ENCODE measurements around the gene ATP2B2.

Gene ATP2B2

DNA sequence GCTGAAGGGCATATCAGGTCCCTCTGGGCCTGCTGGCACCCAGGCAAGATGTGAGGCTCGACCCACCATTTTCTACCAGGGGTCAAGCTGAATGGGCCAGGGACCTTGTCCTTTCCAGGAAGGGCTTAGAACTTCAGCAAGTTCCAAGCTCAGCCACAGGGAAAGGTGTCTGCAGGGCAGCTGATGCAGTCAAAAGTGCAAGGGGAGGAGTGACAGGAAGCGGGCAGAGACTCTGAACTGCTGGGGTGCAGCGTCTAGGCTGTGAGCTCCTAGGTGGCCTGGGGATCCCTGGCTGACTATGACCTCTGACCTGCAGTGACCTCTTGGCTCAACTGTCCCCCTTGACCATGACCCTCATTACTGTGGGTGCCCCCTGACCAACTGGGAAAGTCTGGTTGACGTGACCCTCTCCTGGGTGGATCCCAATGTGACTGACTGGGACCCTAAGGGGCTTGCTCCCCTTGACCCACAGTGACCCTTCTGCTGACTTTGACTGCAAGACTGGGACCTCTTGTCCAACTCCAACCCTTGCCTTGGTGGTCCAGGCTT is 170.1 kb downstream of the ATP2B2 start:
- in situ Hi-C loops (cut with MboI; ENCODE audit: low sequenced_read_pairs), result no loop called here

DNA sequence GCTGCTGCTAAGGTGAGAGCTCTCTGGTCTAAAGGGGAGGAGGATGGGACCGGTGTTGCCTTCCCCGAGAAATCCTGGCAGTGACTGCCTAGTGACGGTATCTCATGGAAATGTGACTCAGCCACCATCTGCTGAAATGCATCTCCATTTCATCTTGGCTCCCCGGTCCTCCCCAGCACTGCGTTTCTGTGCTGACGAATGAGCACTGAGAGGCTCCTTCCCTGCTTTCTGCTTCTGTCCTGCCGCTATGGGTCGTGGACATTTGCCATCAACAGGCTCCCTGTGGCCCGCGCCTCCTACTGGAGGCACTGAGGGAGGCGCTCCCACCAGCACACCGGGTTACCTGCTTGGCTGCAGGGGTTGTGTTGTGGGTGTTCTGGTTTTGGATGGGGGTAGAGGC is 170.9 kb downstream of the ATP2B2 start:
- in situ Hi-C loops (cut with MboI; ENCODE audit: low sequenced_read_pairs), result no loop called here

DNA sequence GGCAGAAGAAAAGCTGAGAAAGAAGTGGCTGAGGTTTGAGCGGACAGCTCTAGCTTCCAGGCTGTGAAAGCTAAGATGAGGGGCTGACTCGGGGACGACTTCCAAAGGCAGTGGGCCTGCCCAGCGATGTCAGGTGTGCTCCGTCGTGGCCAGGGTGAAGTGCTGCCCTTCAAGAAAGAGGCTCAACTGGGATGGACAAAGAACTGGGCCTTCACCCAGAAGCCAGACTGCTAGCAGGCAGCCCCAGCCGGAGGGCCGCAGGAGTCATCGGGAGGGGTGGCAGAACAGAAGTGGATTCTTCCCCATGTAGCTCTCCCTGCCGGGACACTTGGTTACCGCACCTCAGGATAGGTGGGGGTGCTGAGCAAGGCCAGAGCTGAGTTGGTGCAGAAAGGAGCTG is 171.3 kb downstream of the ATP2B2 start:
- in situ Hi-C loops (cut with MboI; ENCODE audit: low sequenced_read_pairs), result no loop called here

DNA sequence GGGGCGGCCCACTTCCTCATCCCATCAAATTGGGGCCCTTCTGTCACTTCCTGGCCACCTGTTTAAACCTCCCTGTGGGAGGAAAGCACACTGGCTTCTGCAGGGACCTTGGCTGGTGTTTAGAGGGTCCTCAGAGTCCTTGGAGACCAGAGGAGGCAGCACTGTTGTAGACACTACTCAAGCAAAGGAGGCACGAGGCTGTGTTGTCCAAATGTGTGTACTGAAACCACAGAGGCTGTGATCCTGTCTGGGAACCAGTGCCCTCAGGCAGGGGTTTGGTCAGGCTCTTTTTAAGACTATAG is 172.1 kb downstream of the ATP2B2 start:
- in situ Hi-C loops (cut with MboI; ENCODE audit: low sequenced_read_pairs), result no loop called here

DNA sequence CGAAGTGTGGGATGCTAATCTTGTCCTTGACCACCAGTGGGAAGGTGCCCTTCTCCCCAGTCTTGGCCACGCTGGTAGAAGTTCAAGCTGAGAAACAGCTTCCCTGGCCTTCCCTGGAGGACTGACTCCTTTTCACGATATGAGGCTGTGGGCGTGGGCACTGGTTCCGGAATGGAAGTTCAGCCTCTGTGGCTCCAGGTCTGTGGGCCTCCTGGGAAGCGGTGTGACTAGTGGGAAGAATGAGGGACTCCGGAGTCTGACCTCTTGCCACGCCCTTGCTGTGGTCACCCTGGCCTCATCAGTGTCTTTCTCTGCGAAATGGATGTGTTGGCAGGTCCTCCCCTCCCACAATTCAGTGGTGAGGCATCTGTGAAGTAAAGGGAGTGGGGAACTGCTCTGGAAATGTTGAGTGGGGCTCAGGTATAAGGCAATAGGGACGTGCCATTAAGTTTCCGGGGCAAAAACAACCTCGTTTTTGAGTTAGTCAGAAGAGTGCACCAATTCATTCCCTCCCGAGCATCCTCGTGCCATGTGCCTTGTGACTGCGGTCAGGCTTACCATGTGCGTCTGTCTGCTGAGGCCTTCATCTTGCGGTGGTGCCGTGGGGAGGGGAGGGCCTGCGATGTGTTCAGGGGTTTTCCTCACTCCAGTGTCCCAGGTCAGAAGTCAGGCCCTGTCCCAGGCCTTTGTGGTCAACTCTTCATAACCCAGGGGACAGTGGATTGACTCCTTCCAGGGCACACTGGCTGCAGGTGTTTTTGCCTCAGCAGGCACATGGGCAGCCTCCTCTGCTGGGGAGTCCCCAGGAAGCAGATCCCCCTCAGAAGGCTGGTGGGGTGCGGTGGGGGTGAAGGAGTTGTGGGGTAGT is 172.7 kb downstream of the ATP2B2 start:
- in situ Hi-C loops (cut with MboI; ENCODE audit: low sequenced_read_pairs), result no loop called here

DNA sequence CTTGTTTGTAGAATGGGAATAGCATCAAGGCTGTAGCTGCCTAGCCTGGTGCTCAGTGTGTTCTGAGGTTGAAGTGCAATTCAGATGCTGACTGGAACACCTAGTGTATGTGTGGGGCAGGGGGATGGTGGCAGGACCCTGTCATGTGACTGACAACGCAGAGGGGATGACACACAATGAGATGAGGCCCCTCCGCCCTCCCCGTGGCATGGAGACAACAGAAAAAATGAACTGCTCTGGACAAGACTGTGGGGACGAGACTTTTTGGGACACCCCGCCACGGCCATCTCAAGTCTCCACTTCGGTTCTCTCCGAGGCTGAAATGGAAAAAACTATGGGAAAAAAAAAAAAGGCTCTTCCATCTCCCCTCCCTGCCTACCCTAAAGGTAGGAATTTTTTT is 174.1 kb downstream of the ATP2B2 start:
- in situ Hi-C loops (cut with MboI; ENCODE audit: low sequenced_read_pairs), result no loop called here

DNA sequence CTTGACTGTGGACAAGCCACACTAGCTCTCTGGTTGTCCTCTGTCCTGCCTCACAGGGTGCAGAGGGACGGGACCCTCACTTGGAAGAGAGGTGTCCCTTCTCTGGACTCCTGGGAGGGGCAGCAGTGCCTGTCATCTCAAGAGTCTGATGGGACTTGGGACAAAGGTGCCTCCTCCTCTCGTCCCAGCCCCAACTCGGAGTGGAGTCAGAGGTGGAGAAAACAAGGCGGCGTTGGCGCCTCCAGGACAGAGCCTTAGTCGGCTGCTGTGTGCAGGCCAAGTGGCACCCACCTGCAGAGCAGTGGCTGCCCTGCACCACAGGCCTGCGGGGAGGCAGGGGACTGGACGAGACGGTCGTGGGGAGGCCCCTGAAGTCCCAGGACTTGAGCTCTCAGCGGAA is 175.1 kb downstream of the ATP2B2 start:
- in situ Hi-C loops (cut with MboI; ENCODE audit: low sequenced_read_pairs), result no loop called here

DNA sequence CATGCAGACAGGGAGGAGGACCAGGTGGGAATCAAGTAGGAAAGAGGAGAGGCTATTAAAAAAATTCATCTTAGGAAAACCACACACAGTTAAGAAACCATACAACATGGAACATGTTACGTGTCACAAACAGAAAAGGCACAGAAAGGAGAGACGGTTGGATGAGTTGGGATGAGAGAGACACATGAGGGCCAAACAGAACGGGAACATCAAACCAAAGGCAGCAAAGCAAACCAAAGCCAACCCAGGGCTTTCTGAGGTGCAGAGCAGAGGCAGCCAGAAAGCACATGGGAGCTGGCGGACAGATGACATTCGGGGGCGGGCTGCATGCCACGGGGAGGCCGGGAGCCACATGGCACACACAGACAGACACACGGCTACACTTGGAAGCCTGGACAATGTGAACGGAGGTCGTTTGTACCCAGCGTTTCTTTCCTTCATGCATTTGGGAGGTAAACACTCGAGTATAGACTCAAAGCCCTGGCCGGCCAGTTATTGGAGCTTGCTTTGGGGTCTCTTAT is 175.8 kb downstream of the ATP2B2 start:
- in situ Hi-C loops (cut with MboI; ENCODE audit: low sequenced_read_pairs), result no loop called here

DNA sequence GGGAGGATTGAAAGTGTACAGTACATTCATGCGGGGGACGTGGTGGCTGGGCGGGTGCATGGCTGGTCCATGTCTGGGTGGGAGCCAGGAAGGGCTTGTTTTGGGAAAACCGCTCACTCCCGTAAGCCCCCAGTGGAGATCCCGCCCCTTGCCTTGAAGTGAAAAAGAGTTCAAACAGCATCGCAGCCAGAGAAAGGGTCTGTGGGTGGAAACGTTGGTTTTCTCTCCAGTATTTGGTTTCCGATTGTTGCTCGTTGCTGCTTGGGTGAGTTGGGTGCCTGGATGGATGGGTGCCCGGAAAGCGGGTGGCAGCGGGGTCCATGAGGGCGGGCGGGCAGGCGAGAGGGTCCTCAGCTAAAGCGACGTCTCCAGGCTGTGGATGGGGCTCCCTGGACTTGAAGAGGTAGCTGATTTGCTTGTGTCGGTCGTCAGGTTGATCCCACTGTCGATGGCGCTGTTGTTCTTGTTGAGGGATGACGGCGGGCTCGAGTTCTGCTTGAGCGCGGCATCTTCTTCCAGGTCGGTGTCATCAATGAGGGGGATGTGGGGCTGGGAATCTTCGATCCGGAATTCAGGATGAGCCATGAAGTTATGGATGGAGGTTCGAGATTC is 176.8 kb downstream of the ATP2B2 start:
- in situ Hi-C loops (cut with MboI; ENCODE audit: low sequenced_read_pairs), result no loop called here

DNA sequence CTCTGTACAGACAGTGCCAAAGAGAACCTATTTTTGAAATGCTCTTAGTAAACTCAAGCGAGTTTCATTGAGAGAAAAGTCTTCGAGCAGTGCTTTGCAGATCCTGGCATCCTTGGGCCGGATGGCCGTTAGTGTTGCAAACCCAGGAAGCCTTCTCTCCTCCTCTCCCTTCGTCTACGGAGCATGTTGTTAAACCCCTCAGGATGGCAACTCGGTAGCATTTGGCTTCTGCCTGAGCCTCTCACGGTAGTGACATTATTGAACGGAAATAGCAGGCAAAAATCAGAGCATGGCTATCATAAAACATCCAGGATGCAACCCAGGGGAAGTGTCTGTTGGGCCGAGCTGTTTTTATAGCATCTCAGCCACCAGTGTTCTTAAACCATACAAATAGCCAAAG is 177.8 kb downstream of the ATP2B2 start:
- in situ Hi-C loops (cut with MboI; ENCODE audit: low sequenced_read_pairs), result no loop called here

DNA sequence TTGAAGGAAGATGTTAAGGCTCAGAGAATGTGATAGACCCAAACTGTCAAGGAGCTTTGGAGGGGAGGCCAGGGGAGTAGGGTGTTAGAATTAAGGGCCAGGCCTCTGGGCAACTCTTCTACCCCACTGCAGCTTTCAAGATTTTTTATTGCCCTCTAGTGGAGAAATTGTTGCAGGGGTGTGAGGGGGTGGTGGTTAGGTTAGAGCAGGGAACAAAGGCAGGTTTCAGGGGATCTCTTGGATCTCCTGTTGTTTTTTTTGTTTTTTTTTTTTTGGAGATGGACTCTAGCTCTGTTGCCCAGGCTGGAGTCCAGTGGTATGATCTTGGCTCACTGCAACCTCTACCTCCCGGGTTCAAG is 183.1 kb downstream of the ATP2B2 start:
- in situ Hi-C loops (cut with MboI; ENCODE audit: low sequenced_read_pairs), result no loop called here

DNA sequence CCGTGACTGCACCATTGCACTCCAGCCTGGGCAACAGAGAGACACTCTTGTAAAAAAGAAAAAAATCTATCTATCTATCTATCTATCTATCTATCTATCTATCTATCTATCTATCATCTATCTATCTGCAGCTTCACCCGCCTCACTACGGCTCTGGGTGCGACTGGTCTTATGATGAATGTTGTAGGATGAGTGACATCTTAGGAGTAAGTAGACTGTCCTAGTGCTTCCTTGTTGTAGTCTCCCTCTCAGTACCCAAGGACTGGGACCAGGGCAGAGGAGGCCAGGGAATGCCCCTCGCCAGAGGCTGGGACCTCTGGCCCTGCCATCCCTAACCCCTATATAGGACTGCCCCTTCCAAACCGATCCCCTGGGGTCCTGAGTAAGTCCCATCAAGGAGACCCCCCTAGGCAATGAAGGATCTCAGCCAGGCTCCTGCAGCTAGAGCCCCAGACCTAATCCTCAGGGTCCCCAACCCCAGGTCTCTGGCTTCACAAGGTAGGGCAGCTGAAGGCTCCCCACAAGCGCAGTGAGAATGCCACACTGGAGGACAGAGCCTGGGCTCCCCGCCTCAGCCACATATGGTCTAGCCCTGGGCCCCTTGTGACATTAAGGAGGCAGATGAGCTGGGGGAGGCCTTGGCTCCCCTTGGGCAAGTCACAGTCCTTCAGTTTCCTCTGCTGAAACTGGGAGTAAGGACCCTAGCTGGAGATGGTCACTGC is 183.6 kb downstream of the ATP2B2 start:
- in situ Hi-C loops (cut with MboI; ENCODE audit: low sequenced_read_pairs), result no loop called here

DNA sequence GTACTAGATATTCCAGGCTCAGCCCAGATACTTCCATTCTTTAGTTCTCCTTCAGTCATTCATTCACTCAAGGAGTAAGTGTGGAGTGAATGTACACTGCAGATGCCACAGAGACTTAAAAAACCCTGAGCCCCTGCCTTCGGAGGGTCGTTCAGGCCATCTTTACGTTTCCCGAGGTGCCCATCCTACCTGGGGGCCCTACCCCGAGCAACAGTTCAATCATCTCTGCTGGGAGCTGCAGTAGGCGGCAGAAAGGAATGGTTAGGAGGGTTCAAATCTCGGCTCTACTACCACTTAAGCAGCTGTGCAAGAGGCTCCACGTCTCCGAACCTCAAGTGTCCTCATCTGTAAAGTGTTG is 185.1 kb downstream of the ATP2B2 start:
- in situ Hi-C loops (cut with MboI; ENCODE audit: low sequenced_read_pairs), result no loop called here

DNA sequence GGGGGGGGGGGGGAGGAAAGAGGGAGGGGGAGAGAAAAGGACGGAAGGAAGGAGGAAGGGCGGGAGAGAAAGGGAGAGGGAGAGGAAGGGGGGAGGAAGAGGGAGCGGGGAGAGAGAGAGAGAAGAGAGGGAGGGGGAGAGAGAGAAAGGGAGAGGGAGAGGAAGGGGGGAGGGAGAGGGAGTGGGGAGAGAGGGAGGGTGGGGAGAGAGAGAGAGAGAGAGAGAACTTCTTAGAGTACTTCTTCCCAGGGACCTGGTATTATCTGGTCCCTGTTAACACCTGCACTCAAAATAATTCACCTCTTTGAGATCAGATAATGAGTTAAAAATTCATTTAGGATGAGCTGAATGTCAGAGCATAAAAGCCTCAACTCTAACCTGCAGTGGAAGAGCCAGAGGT is 185.6 kb downstream of the ATP2B2 start:
- in situ Hi-C loops (cut with MboI; ENCODE audit: low sequenced_read_pairs), result no loop called here

DNA sequence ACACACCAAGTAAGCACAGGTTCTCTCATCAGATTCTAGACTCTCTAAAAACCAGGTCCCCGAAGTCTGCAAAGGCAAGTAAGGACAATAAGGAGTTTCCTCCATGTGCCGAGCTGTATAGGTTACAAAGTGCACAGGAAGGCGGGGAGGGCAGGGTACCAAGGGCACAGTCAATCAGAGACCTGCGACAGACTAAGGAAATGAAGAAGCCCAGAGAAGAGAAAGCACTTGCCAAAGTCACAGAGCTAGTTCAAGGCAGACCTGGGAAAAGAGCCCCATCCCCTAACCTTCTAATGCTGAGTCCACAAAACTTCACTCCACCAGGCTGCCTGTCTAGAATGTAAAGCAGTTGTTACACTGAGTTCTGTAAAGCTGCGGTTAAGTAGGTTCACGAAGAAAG is 186.1 kb downstream of the ATP2B2 start:
- in situ Hi-C loops (cut with MboI; ENCODE audit: low sequenced_read_pairs), result no loop called here

DNA sequence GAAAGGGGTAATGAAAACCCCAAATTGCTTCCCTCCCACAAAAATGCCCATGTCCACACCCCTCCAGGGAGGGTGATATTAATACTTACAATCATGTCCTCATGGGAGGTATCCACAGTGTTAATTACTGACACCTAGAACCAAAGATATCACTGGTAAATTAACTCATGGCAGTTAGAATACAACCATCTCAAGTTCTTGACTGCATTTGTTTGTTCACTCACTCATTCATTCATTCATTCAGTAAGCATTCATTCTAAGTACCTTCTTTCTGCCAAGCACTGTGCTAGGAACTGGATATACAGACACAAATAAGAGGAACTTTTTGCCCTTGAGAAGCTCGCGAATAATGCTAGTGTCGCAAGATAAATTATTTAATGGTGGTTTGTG is 187.4 kb downstream of the ATP2B2 start:
- in situ Hi-C loops (cut with MboI; ENCODE audit: low sequenced_read_pairs), result no loop called here

DNA sequence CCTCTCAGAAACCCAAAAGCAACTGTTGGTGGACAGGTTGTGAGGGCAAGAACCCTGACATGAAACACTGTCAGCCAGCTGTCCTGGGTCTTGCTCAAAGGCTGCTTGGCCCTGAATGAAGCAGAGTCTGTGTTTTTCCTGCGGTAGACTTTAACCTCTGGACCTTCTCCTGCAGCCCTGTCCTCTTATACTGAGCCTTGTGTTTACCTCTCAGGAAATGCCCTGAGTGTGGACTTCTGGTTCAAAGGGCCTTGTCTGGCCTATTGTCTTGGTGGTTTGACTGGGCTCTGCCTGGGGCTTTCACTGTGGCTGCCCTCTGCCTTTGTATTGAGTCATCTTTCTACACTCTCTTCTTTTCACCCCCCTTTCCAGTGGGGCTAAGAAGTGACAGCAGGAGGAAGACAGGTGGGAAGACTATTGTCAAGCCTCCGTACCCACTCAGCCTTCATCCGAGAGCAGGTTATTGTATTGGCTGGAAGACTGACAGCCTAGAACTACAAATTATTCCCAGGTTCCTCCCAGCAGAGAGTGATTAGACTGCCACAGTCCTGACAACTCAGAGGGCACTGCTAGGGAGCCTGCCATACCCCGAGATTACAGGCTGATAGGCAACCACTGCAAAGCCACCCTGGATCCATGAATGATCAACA is 187.9 kb downstream of the ATP2B2 start:
- in situ Hi-C loops (cut with MboI; ENCODE audit: low sequenced_read_pairs), result no loop called here

DNA sequence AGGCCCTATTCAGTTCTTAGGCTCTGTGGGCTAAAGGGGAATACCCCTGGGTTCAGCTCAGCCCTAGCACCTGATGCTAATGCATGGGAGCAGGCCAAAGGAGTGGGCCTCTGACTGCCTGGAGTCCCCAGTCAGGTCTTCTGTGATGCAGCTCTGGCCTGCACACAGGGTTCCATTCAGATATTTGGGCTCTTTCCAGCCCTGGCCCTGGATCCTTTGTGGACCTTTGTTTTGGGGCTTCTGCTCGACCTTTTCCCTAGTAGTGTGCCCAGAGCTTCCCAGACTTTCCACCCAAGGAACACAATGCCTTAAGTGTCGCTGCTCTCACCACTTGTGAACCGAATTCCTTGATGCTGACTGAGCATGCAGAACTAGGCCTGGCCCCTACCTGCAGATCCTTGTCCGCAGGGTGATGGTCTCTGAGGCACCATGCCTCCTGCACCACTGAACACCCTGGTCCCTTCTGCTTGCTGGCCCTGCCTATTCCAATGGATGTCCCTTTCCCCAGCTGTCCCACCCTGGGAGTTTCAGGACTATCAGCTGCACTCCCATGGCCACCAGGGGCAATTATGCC is 189.5 kb downstream of the ATP2B2 start:
- in situ Hi-C loops (cut with MboI; ENCODE audit: low sequenced_read_pairs), result no loop called here

DNA sequence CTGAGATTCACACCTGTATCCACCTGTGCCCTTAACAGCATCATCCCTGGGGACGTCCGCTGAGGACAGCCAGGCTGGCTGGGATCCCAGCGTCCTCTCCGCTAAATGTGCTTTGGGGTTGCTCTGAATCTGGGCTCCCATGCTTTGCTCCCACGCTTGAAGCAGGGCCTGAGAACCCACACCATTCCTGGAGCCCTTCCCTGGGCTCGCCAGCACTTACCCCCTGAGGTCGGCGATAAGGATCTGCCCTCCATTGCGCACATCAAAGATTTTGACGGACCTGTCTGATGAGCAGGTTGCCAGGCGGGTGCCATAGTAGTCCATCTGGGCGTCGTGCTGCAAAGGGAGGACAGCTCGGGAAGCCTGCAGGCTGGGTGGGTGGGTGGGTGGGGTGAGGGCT is 190.3 kb downstream of the ATP2B2 start:
- in situ Hi-C loops (cut with MboI; ENCODE audit: low sequenced_read_pairs), result no loop called here

DNA sequence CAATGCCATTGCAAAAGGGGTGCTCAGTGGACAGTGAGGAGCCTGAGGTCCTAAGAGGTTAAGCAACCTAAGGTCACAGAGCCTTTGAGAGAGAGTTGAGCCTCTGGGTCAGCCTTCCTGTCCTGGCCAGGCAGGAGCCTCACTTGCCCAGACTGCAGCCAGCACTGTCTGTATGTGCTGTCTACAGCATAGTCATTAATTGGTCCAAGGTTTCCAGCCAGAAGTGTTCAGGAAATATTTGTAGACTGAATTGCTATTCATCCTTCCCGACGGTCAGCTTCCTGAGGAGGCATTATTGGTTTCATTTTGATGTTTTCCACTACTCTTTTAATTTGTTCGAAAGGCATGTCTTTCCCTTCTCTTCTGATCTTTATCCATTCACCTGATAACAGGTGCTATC is 192.5 kb downstream of the ATP2B2 start:
- in situ Hi-C loops (cut with MboI; ENCODE audit: low sequenced_read_pairs), result no loop called here

DNA sequence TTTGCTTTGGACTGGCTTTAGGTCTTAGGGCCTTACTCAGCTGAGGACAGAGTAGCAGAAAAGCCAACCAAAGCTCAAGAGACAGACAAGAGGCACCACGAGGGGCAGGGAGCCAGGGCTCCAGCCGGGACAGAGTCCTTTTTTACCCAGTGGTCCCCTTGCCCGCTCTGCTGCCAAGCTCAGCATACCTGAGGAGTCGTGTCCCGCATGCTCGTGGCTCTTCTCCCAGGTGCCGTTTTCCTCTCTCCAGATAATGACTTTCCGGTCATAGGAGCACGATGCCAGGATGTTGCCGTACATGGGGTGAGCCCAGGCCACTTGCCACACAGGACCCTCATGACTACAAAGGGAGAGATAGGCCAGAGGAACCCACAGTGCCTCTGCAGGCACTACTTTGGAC is 193.0 kb downstream of the ATP2B2 start:
- in situ Hi-C loops (cut with MboI; ENCODE audit: low sequenced_read_pairs), result no loop called here

All from HL-60/S4 treated with retinoic acid at 250 ng/mL for 4 days and 3 days (cell line).